Epithelial cell of esophagus (primary cell): ENCODE data around the gene DNAJB8.

Source experiments
- DNase-seq: peaks from one replicate; pipeline ENCODE4 v3.0.0; 2010; ENCODE audit warnings: low read depth
- H3K4me3 ChIP-seq: 2 replicates; pipeline ENCODE4 v1.5.1; 2011; ENCODE audit warnings: mild to moderate bottlenecking, low read length, control low read depth
- CTCF ChIP-seq: IDR thresholded peaks from 2 replicates; pipeline ENCODE4 v1.5.1; 2011; ENCODE audit warnings: low read depth, mild to moderate bottlenecking, low read length, control low read depth, inconsistent platforms; ENCODE audit not compliant: insufficient read depth; ENCODE audit errors: missing control alignments

DNAJB8 gene

GRCh38 chr3:128466840-128467541 lies at the start of gene DNAJB8:
DNAJB8 (minus strand) TSS chr3:128466890; CDS start chr3:128463245, 3,645 bp downstream.
- TF ChIP-seq CTCF, result no peak
- no peak for DNase-seq
- H3K4me3 ChIP-seq, result no peak within 1 kb of the TSS

GRCh38 chr3:128515967-128516366 lies 49.3 kb upstream of the DNAJB8 start:
- no peak for TF ChIP-seq CTCF
- no peak overlapping the region for H3K4me3 ChIP-seq
- DNase-seq, result peak; percentile 35

GRCh38 chr3:128508852-128509251 lies 42.2 kb upstream of the DNAJB8 start:
- no peak for TF ChIP-seq CTCF
- DNase-seq, result no peak
- H3K4me3 ChIP-seq, result no peak overlapping the region

- TF ChIP-seq CTCF, result no peak
- no peak overlapping the region for H3K4me3 ChIP-seq
- no peak for DNase-seq
Observed at GRCh38 chr3:128506754-128507153, 40.1 kb upstream of the DNAJB8 start.

GRCh38 chr3:128505771-128506170 lies 39.1 kb upstream of the DNAJB8 start:
- DNase-seq, result no peak
- no peak for TF ChIP-seq CTCF
- no peak overlapping the region for H3K4me3 ChIP-seq

- DNase-seq, result peak; percentile 64
- TF ChIP-seq CTCF, result no peak
- H3K4me3 ChIP-seq, result no peak overlapping the region
Observed at GRCh38 chr3:128504963-128505730, 38.5 kb upstream of the DNAJB8 start.

- H3K4me3 ChIP-seq, result no peak overlapping the region
- TF ChIP-seq CTCF, result no peak
- DNase-seq, result no peak
Observed at GRCh38 chr3:128504533-128504915, 37.8 kb upstream of the DNAJB8 start.
